ENCODE data around the gene PDGFRB. TPM values are rescaled to one million over a fixed set of nuclear protein-coding genes. Genes with fewer than 3 reads are reported as not detected.
A peak's percentile ranks its signal among the peaks of the same experiment; 100 is the strongest.
"Not testable (repeated sequence)": the region's sequence is repeated elsewhere in the genome, so short reads cannot be mapped to it uniquely, and the experiment has no call there.

Gene PDGFRB
- total RNA-seq, 1 donor from 2014 or later: 173 TPM

DNA sequence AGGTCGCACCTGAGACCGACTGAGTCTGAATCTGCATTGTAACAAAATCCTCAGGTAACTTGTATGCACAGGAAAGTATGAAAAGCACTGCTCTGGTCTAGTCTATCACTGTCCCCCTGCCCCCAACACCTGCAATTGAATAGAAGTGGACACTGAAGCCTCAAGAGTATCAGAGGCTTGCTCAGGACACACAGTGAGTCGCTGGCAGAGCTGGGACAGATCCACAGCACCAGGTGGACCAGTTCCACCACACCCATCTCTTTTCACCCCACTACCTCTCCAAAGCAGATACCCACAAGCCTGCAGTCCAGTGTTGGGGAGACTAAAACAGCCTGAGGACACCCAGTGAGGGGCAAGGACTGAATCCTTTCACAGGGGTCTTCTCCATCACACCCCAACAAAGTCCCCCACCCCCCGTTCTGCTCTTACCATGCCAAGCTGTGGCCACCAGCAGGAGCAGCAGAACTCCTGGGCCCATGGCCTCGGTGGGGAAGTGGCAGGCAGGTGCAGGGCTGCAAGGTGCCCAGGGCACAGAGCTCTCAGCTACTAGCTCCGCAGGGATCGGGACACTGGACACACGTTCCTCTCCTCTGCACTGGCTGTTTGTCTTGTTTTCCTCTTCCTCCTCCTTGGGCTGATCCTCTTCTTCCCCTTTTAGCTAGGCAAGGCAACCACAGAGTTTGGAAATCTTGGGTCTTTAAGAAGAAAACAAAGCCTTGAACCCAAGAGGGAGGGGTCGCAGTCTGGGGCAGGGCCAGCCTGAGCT lies 69.5 kb downstream of the PDGFRB start, which contains the start of gene CSF1R:
Gene CSF1R, minus strand, starts transcription at position 605 of the 766 bp plus-strand sequence. Its CDS starts 127 bp downstream, at position 478.
- Histone ChIP-seq H3K27me3 (no peaks in the 10 kb centered on the region), H3K4me1 (peaks cover 7% of the 10 kb centered on the region), H3K9me3 (no peaks in the 10 kb centered on the region), H3K27ac (no peak within 1 kb of the TSS), H3K36me3 (no peaks in the 10 kb centered on the region), H3K4me3 (peak within 1 kb of the TSS in 1 of 2 donors; percentile 27)
- peak; percentile 70 to 95 for DNase-seq (ENCODE audit: extremely low spot score in 2 of 2)
- TF ChIP-seq POLR2AphosphoS5 (IDR thresholded peaks at IDR 0.05; ENCODE audit: insufficient read depth in 1 of 2, low read depth in 1 of 2) (no peak), POLR2A (IDR thresholded peaks at IDR 0.05) (no peak), CTCF (IDR thresholded peaks at IDR 0.05) (no peak)
- intact Hi-C loops (cut with DNase I): no loop called here

DNA sequence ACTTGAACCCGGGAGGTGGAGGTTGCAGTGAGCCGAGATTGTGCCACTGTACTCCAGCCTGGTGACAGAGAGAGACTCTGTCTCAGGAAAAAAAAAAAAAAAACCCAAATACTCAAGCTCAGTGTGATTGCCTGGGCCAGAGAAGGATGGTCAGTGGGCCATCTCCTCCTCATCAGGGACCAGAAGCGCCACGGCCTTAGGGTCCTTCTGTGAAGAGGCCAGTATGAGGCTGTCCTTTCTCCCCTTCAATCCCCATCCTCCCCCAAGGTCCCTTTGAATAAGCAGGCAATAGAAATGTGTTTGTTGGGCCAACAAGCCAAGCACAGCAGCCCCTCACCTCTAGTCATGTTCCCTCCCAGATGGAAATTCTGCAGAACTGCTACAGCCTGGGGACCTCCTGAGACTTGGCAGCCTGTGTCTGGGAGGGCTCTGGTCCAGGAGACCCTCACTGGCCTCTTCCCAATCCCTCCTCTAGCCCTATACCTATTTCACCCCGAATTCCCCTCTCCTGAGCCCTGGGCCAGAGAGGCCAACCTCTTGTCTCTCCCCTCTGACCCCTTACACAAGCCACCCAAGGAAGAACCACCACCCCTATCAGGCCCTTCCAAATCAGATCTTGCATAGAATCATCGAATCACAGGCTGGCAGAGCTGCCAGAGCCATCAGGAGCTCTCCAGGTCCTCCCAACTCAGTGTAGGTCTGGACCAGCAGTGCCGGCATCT lies 70.3 kb downstream of the PDGFRB start:
- Histone ChIP-seq H3K4me3 (peak overlapping the region in 1 of 2 donors; percentile 27), H3K9me3 (no peaks in the 10 kb centered on the region), H3K4me1 (peaks cover 7% of the 10 kb centered on the region), H3K27me3 (no peaks in the 10 kb centered on the region), H3K36me3 (no peaks in the 10 kb centered on the region), H3K27ac (no peak overlapping the region)
- intact Hi-C loops (cut with DNase I): no loop called here
- TF ChIP-seq POLR2A (IDR thresholded peaks at IDR 0.05) (no peak), POLR2AphosphoS5 (IDR thresholded peaks at IDR 0.05; ENCODE audit: insufficient read depth in 1 of 2, low read depth in 1 of 2) (no peak), CTCF (IDR thresholded peaks at IDR 0.05) (no peak)
- DNase-seq (ENCODE audit: extremely low spot score in 2 of 2): peak; percentile 79 to 81

DNA sequence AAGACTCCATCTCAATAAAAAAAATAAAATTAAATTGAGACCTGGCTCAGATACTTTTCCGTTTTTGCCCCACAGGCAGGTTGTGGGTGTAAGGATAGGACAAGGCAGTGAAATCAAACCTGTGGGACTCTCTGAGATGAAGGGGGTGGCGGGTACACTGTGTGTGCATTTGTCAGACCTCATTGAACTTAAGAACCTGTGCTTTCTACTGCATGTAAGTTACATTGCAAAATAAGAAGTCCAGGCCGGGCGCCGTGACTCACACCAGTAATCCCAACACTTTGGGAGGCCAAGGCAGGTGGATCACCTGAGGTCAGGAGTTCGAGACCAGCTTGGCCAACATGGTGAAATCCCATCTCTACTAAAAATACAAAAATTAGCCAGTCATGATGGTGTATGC lies 70.9 kb downstream of the PDGFRB start:
- DNase-seq (ENCODE audit: extremely low spot score in 2 of 2); H3K9me3 ChIP-seq; H3K27ac ChIP-seq; H3K4me3 ChIP-seq; H3K27me3 ChIP-seq; H3K4me1 ChIP-seq; intact Hi-C loops (cut with DNase I); H3K36me3 ChIP-seq: not testable (repeated sequence)

DNA sequence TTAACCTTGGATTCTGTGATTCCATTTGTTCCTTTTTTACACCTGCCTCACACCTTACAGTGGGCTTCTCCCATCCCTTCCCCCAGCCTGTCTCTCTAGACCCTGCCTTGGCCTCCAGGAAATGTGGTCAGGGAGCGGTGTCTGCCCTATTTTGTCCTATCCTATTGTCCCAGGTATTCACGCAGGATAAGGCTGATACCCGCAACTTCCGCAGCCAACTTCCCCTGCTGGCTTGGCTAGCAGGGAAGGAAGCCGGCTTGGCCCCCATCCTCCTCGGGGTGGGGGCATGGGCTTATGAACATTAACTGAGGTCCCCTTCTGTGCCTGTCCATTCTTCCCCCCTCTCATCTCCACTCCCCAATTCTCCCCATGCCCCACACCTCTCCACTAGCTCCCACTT lies 72.8 kb downstream of the PDGFRB start:
- peaks cover 7% of the 10 kb centered on the region for H3K4me1 ChIP-seq
- TF ChIP-seq POLR2A (IDR thresholded peaks at IDR 0.05): no peak
- TF ChIP-seq POLR2AphosphoS5 (IDR thresholded peaks at IDR 0.05; ENCODE audit: insufficient read depth in 1 of 2, low read depth in 1 of 2): no peak
- TF ChIP-seq CTCF (IDR thresholded peaks at IDR 0.05): no peak
- H3K9me3 ChIP-seq: no peaks in the 10 kb centered on the region
- H3K27ac ChIP-seq: no peak overlapping the region
- DNase-seq (ENCODE audit: extremely low spot score in 2 of 2): peak in 1 of 2 donors; percentile 82
- H3K36me3 ChIP-seq: no peaks in the 10 kb centered on the region
- H3K27me3 ChIP-seq: no peaks in the 10 kb centered on the region
- intact Hi-C loops (cut with DNase I): no loop called here
- H3K4me3 ChIP-seq: no peak overlapping the region

- Histone ChIP-seq H3K36me3 (no peaks in the 10 kb centered on the region), H3K27ac (no peak overlapping the region), H3K4me3 (no peak overlapping the region), H3K27me3 (no peaks in the 10 kb centered on the region), H3K9me3 (no peaks in the 10 kb centered on the region), H3K4me1 (peaks cover 7% of the 10 kb centered on the region)
- TF ChIP-seq POLR2AphosphoS5 (IDR thresholded peaks at IDR 0.05; ENCODE audit: insufficient read depth in 1 of 2, low read depth in 1 of 2) (no peak), POLR2A (IDR thresholded peaks at IDR 0.05) (no peak)
- intact Hi-C loops (cut with DNase I): no loop called here
- no peak for DNase-seq (ENCODE audit: extremely low spot score in 2 of 2)
Measured at GRCh38 chr5:150082374-150082773, 73.3 kb downstream of the PDGFRB start.

Data from vagina (tissue), 2 donors.